HG03159 (cell line): ENCODE data around the gene PPP1R9A.
"Not testable (repeated sequence)": the region's sequence is repeated elsewhere in the genome, so short reads cannot be mapped to it uniquely, and the experiment has no call there.

Source experiments
- ATAC-seq: cut with Tn5 transposase; IDR thresholded peaks from one replicate; pipeline ENCODE4 v1.9.1; 2021; ENCODE audit warnings: mild to moderate bottlenecking, moderate library complexity; ENCODE audit not compliant: unreplicated experiment

PPP1R9A gene

DNA sequence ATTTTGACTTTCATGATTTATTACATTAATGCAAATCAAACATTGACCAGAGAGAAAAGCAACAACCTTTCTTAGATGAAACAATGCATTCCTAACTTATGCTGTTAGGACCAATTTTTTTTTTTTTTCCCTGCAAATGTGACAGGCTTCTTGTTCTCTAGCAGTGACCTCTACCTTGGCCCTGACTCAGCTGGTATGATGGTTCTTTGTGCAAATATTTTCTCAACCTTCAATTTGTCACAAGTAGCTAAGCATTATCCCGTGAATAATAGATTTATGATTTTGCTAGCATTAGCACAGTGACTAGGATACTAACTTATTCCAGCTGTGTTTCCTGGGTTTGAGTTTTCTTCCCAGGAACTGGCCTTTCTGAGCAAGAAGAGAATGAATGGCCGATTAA is 64.9 kb downstream of the PPP1R9A start:
- ATAC-seq = no peak

GRCh38 chr7:94973844-94974243 is 66.5 kb downstream of the PPP1R9A start:
- ATAC-seq = no peak

DNA sequence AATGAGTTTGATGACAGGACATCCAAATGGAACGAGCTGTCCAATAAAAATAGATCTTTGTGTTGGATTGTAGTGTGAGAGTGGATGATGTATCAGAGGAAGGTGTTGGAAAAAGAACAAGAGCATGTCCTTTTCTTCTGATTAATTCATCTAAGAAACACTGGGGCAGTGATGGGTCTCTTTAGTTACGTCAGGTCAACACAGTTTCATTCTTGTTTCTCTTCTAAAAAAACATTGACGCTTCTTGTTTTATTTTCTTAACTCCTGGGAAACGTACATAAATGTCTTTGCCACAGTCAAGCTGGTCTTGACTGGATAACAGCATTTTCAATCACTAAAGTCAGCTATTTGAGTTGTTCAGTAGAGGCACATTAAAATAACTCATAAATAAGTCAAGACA is 67.0 kb downstream of the PPP1R9A start:
- no peak for ATAC-seq

GRCh38 chr7:94975336-94975735 is 67.9 kb downstream of the PPP1R9A start:
- ATAC-seq = no peak

DNA sequence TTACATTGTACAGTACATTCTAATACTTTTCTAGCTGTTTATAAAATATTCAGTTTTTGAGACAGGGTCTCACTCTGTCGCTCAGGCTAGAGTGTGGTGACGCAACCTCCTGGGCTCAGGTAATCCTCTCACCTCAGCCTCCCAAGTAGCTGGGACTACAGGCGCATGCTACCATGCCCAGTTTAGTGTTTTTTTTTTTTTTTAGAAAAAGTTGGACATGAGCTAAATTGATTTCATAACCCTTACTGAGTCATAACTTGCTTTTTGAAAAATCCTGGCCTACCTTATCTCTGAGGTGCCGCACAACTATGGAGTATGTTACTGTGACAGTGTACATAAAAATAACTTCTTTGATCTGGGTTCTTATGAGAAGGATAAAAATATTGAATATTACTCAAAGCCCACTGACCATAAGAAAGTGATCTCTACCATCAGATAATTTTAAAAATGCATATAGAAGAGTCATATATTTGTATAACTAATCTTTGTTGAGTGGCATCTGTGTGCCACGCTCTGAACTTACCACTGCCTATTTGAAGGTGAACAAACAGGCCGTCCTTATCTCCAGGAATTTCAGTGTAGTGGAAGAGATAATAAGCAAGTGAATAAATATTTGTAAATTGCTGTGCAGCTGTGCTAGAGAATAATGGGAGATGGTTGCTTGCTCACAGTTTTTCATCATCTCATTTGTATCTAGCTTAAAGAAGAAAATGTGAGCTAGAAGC is 73.2 kb downstream of the PPP1R9A start:
- no peak for ATAC-seq

DNA sequence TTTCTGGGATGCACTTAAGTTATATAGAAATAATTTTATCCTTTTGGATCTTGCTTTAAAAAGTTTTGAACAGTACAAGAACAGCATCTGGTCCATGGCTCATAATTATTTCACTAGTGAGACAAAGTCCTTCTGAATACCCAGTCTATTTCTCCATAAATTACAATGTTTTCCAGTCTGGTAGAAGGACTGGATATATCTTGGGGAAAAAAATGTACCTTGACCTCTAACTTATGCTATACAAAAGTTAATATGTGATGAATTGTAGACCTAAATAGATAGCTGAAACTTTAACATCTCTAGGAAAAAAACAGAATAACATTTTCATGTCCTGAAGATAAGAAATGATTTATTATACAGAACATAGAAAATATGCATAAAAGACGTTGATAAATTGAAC is 88.5 kb downstream of the PPP1R9A start:
- ATAC-seq = no peak

GRCh38 chr7:94996369-94996768 is 89.0 kb downstream of the PPP1R9A start:
- no peak for ATAC-seq

DNA sequence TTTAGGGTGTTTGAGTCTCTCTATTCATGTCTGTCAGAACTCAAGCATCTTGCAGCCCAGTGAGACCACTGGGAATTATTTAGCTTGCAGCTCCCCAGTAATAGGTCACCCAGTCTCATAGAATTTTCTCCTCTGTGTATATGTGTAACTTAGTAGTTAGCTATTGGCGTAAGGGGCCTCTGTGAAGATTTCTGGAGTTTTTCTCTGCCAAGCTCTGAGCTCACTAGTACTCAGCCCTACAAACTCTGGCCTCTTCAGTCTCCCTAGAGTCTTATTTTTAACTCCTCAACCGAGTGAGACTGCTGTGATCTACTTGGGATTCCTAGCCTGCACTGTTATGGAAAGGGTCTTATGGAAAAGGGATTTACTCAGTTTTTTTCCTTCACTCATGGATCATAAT is 90.2 kb downstream of the PPP1R9A start:
- no peak for ATAC-seq

- ATAC-seq = no peak
These were observed 91.1 kb downstream of the PPP1R9A start for GRCh38 chr7:94998266-94999068.

GRCh38 chr7:94999069-94999351 is 91.6 kb downstream of the PPP1R9A start:
- ATAC-seq = no peak

DNA sequence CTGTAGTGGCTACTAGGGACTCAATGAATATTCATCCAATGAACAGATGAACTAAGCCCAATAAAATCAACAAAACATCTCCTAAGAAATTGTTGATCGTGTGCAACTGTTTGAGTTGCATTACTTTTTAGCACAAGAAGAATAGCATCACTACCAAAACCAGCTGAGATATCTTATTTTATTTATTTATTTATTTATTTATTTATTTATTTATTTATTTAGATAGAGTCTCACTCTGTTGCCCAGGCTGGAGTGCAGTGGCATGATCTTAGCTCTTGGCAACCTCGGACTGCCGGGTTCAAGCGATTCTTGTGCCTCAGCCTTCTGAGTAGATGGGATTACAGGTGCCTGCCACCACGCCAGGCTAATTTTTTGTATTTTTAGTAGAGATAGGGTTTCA is 92.2 kb downstream of the PPP1R9A start:
- not testable (repeated sequence) for ATAC-seq

DNA sequence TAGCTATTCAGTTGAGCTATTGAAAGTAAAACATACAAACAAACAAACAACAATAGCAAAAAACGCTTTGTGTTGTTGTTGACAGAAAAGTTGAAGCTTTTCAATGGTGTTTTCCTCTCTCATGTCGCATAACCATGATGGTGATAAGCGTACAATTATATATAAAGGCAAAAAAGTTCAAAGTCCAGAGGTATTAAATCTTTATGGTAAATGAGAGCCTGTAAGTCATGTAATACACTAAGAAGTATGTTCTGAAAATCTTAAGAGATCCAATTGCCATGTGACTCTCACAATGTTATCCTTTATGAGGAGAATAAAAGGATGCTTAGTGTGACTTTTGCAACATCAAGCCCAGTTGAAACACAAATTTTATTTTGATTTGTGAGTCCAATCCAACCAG is 93.9 kb downstream of the PPP1R9A start:
- no peak for ATAC-seq

GRCh38 chr7:95001815-95002561 is 94.6 kb downstream of the PPP1R9A start:
- ATAC-seq = no peak

DNA sequence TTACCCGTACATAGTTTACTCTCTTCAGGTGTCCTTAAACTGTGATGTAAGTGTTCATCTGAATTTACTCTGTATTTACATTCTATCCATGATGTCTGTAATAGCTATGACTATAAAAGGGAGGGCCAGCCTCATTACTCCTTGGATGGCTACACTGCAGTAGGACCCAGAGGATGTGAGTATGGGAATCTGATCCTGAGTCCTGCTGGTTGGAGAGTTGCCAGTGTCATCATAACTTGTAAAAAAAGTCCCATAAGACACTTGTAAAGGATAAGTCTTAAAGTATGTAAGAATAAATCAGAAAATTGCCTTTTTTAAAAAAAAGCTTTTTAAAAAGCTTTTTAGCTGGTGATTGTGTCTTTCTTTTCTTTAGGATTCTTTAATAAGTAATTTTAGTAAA is 95.4 kb downstream of the PPP1R9A start:
- no peak for ATAC-seq

- no peak for ATAC-seq
These were observed 97.3 kb downstream of the PPP1R9A start for GRCh38 chr7:95004618-95005247.

GRCh38 chr7:95006010-95006409 is 98.6 kb downstream of the PPP1R9A start:
- no peak for ATAC-seq

DNA sequence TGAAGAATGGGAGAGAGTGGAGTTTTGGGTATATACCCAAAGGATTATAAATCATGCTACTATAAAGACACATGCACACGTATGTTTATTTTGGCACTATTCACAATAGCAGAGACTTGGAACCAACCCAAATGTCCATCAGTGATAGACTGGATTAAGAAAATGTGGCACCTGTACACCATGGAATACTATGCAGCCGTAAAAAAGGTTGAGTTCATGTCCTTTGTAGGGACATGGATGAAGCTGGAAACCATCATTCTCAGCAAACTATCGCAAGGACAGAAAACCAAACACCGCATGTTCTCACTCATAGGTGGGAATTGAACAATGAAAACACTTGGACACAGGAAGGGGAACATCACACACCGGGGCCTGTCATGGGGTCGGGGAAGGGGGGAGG is 101.4 kb downstream of the PPP1R9A start:
- ATAC-seq = not testable (repeated sequence)

GRCh38 chr7:95011146-95011928 is 103.9 kb downstream of the PPP1R9A start:
- ATAC-seq = no peak

- ATAC-seq = no peak
These were observed 104.6 kb downstream of the PPP1R9A start for GRCh38 chr7:95011995-95012394.

DNA sequence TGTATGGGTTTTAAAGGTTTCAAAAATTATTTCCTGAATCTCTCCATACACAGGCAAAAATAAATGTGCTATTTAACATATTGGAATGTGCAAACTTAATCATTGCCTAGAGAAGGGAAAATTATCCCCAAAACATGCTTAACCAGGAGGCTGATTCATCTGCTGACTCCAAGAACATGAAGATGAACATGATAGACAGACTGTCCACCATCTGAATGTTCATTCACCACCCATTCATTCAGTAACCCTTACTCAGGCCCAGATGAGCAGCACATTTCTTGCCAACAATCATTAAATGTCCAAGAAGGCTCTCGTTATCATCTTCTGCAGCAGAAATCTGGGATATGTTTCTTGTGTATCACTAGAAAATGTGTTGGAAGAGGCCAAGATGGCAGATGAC is 110.6 kb downstream of the PPP1R9A start:
- ATAC-seq = no peak

DNA sequence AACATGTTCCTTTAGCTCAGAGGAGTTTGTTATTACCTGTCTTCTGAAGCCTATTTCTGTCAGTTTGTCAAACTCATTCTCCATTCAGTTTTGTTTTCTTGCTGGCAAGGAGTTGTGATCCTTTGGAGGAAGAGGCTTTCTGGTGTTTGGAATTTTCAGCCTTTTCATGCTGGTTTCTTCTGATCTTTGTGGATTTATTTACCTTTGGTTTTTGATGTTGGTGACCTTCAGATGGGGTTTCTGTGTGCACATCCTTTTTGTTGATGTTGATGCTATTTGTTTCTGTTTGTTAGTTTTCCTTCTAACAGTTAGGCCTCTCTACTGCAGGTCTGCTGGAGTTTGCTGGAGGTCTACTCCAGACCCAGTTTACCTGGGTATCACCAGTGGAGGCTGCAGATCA is 118.6 kb downstream of the PPP1R9A start:
- no peak for ATAC-seq
